Heart left ventricle (tissue), 16 donors: ENCODE data around the gene GRM8. TPM values are rescaled to one million over a fixed set of nuclear protein-coding genes. Genes with fewer than 3 reads are reported as not detected.

Source experiments
- ATAC-seq, 4 donors: fragments of 200-7000 bp; cut with Tn5 transposase; one replicate each; pipeline ENCODE4 v1.9.1; 2020 to 2022; ENCODE audit warnings: moderate library complexity in 4 of 4, mild to moderate bottlenecking in 3 of 4, moderate number of reproducible peaks in 1 of 4
- DNase-seq, 5 donors: peaks; one replicate each; pipeline ENCODE4 v3.0.0-alpha.2; 2020
- H3K27ac ChIP-seq, 12 donors: fragments of 200-600 bp; sonication (generic) in 4 of 12; one replicate each; pipeline versions ENCODE4 v1.5.0 to v1.8.0; 2016 to 2022; ENCODE audit warnings: mild to moderate bottlenecking in 2 of 12
- H3K27me3 ChIP-seq, 9 donors: fragments of 200-600 bp; sonication (generic) in 2 of 9; one replicate each; pipeline versions ENCODE4 v1.5.1 to v1.8.0; 2016 to 2022; ENCODE audit warnings: mild to moderate bottlenecking in 3 of 9
- H3K36me3 ChIP-seq, 9 donors: fragments of 200-600 bp; sonication (generic) in 2 of 9; one replicate each; pipeline versions ENCODE4 v1.5.0 to v1.8.0; 2018 to 2022; ENCODE audit warnings: mild to moderate bottlenecking in 2 of 9
- H3K4me1 ChIP-seq, 12 donors: fragments of 200-600 bp; sonication (generic) in 4 of 12; one replicate each; pipeline versions ENCODE4 v1.5.0 to v1.8.0; 2016 to 2022; ENCODE audit warnings: mild to moderate bottlenecking in 3 of 12
- H3K4me3 ChIP-seq, 12 donors: fragments of 200-600 bp; sonication (generic) in 4 of 12; one replicate each; pipeline versions ENCODE4 v1.5.0 to v1.8.0; 2017 to 2022; ENCODE audit warnings: mild to moderate bottlenecking in 9 of 12, moderate library complexity in 4 of 12
- H3K9me3 ChIP-seq, 12 donors: fragments of 200-600 bp; sonication (generic) in 4 of 12; one replicate each; pipeline versions ENCODE4 v1.5.0 to v1.8.0; 2016 to 2022; ENCODE audit warnings: mild to moderate bottlenecking in 1 of 12
- CTCF ChIP-seq, 12 donors: fragments of 200-600 bp; sonication (generic) in 4 of 12; IDR thresholded peaks; one replicate each; pipeline versions ENCODE4 v1.5.0 to v1.8.0; 2018 to 2022; ENCODE audit warnings: antibody characterized with exemption in 12 of 12, mild to moderate bottlenecking in 5 of 12
- POLR2A ChIP-seq, 2 donors: fragments of 450-650 bp; IDR thresholded peaks; one replicate each; pipeline ENCODE4 v1.6.1; 2017; ENCODE audit warnings: antibody characterized with exemption in 2 of 2, mild to moderate bottlenecking in 2 of 2, moderate library complexity in 2 of 2
- WGBS, 4 donors: extraction: QIAGEN DNeasy Blood & Tissue Kit in 2 of 4; methylation state at CpG; one replicate each; pipeline versions ENCODE4 v1.1.5 to v1.1.7; 2013 to 2018; 5-methylcytosine and 5-hydroxymethylcytosine counted together
- intact Hi-C, 10 donors: fragments of 100-400 bp; cut with DNase I; formaldehyde crosslinking; loops; one replicate each; pipeline versions ENCODE4 v1.11.1 to v1.14.2; 2022
- polyA plus RNA-seq, 2 donors: library from polyadenylated mRNA; stranded (reverse); fragments of 200-250 nt; gene quantifications; one replicate each; pipeline ENCODE4 v1.2.3, GENCODE V29; 2013
- total RNA-seq, 9 donors: library from RNA; depleted of rRNA in 2 of 9; stranded (reverse); fragments of >200 nt in 2 of 9; fragmentation: NEBNext Ultra II Directional in 3 of 9; extraction: Animal tissue kit (Norgen Biotek cat#: 25700) in 3 of 9; gene quantifications; one replicate each; pipeline versions ENCODE4 v1.1.0 to v1.2.4, GENCODE V29; 2016 to 2023
- donor health status: ischemic (EF 13 %, LVEDD 7.1; RV severe dilation, severe dysfunction).
- donor health status: healthy with polysubstance abuse.
- donor health status: DM: no; HTN: yes; CAD: no.
- donor health status: DM: no; HTN: no; CAD: no.
- donor health status: ischemic (EF 25% LVEDD 6.9; RV normal size, moderate dysfunction).
- donor health status: ischemic (EF 25% LVEDD 5.7; RV mildly dilated, moderate dysfunction).
- donor health status: healthy.
- donor health status: DM: yes; HTN: yes; CAD: no.
- donor health status: ischemic (EF 35%, LVEDD 5.7; RV mildly dilated, moderate dysfunction).
- donor health status: nonischemic (EF 11% LVEDD 7.7; RV severe dilation, severe dysfunction).
- donor health status: DM: yes; HTN: yes; CAD: no.
- donor health status: PGD.
- donor health status: ischemic (EF 29% LVEDD 5.4; RV normal size, mild dysfunction).
- donor health status: nonischemic (EF 23%, LVEDD 6.1; RV moderate dilation, normal function).

GRM8 gene
- total and polyA plus RNA-seq, 11 donors = 0.21 to 0.75 (median 0.32) TPM; not detected in 5

- no peaks in the 10 kb centered on the region for H3K36me3 ChIP-seq
- TF ChIP-seq CTCF (IDR thresholded peaks at IDR 0.05) (no peak), POLR2A (IDR thresholded peaks at IDR 0.05) (no peak)
- H3K27me3 ChIP-seq = no peaks in the 10 kb centered on the region
- no peaks in the 10 kb centered on the region for H3K4me1 ChIP-seq
- H3K9me3 ChIP-seq = no peaks in the 10 kb centered on the region
- intact Hi-C loops = no loop called here
- DNase-seq = no peak
- 61 to 75% (median 71%) methylated on average over 2 of the region's 2 CpGs for WGBS, 4 donors
- no peak for ATAC-seq
- H3K4me3 ChIP-seq = no peak overlapping the region
- H3K27ac ChIP-seq = no peak overlapping the region
Measured at GRCh38 chr7:127018889-127019288, 233.9 kb downstream of the GRM8 start.

- TF ChIP-seq POLR2A (IDR thresholded peaks at IDR 0.05) (no peak), CTCF (IDR thresholded peaks at IDR 0.05) (no peak)
Measured at GRCh38 chr7:127017196-127017595, 235.5 kb downstream of the GRM8 start.

DNA sequence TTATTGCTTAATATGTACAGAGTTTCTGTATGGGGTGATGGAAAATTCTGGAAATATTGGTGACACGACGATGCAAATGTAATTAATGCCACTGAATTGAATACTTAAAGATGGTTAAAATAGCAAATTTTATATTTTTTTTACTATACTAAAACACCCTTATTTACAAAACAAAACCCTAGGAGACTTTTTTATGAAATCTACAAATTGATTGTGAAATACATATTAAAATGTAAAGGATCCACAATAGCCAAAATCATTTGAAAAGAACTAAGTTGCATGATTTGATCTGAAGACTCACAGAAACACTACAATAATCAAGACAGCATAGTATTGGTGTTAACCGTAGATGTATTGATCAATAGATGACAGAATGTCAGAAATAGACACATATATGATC, 252.0 kb downstream of the GRM8 start:
- Histone ChIP-seq H3K27ac (no peak overlapping the region), H3K36me3 (no peaks in the 10 kb centered on the region), H3K27me3 (no peaks in the 10 kb centered on the region), H3K4me1 (no peaks in the 10 kb centered on the region), H3K4me3 (no peak overlapping the region), H3K9me3 (no peaks in the 10 kb centered on the region)
- WGBS, 4 donors = 81 to 86% (median 84%) methylated on average over 3 of the region's 3 CpGs
- DNase-seq (no peak), ATAC-seq (no peak)
- intact Hi-C loops = no loop called here
- TF ChIP-seq POLR2A (IDR thresholded peaks at IDR 0.05) = no peak
- TF ChIP-seq CTCF (IDR thresholded peaks at IDR 0.05) = no peak

More at GRCh38 chr7:127017196-127017595, 235.5 kb downstream of the GRM8 start:
- no peak for ATAC-seq
- Histone ChIP-seq H3K4me3 (no peak overlapping the region), H3K36me3 (no peaks in the 10 kb centered on the region), H3K27ac (no peak overlapping the region), H3K27me3 (no peaks in the 10 kb centered on the region), H3K4me1 (no peaks in the 10 kb centered on the region), H3K9me3 (no peaks in the 10 kb centered on the region)
- intact Hi-C loops = no loop called here
- no peak for DNase-seq
- 49 to 65% (median 62%) methylated on average over 2 of the region's 2 CpGs for WGBS, 4 donors

DNA sequence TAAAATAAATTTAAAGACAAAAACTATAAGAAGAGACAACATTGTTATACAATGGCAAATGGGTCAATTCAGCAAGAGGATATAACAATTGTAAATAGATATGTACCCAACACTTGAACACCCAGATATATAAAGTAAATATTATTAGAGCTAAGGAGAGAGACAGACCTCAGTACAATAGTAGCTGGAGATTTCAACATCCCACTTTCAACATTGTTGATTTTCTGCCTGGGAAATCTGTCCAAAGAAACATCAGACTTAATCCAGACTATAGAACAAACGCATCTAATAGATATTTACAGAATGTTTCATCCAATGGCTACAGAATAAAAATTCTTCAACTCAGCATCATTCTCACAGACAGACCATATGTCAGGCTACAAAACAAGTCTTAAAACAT, 256.1 kb downstream of the GRM8 start:
- WGBS, 4 donors = 41 to 78% (median 72%) methylated on average over 1 of the region's 1 CpG
- Histone ChIP-seq H3K27ac (no peak overlapping the region), H3K4me1 (no peaks in the 10 kb centered on the region), H3K4me3 (no peak overlapping the region), H3K27me3 (no peaks in the 10 kb centered on the region), H3K36me3 (no peaks in the 10 kb centered on the region), H3K9me3 (no peaks in the 10 kb centered on the region)
- TF ChIP-seq CTCF (IDR thresholded peaks at IDR 0.05) (no peak), POLR2A (IDR thresholded peaks at IDR 0.05) (no peak)
- intact Hi-C loops = no loop called here
- ATAC-seq (no peak), DNase-seq (no peak)
